GM19025 (cell line): ENCODE data around the gene CGB2.
"Not testable (repeated sequence)": the region's sequence is repeated elsewhere in the genome, so short reads cannot be mapped to it uniquely, and the experiment has no call there.

ENCODE experiments used
- ATAC-seq: cut with Tn5 transposase; IDR thresholded peaks from one replicate; pipeline ENCODE4 v1.9.1; 2021; ENCODE audit warnings: mild to moderate bottlenecking, low read depth, moderate library complexity; ENCODE audit not compliant: unreplicated experiment

CGB2 gene

GRCh38 chr19:49064768-49065611 lies 33.3 kb downstream of the CGB2 start, which contains the start of gene NTF4:
NTF4 (minus strand) TSS chr19:49064818; CDS start chr19:49061997, 2,821 bp downstream.
- ATAC-seq, result no peak

DNA sequence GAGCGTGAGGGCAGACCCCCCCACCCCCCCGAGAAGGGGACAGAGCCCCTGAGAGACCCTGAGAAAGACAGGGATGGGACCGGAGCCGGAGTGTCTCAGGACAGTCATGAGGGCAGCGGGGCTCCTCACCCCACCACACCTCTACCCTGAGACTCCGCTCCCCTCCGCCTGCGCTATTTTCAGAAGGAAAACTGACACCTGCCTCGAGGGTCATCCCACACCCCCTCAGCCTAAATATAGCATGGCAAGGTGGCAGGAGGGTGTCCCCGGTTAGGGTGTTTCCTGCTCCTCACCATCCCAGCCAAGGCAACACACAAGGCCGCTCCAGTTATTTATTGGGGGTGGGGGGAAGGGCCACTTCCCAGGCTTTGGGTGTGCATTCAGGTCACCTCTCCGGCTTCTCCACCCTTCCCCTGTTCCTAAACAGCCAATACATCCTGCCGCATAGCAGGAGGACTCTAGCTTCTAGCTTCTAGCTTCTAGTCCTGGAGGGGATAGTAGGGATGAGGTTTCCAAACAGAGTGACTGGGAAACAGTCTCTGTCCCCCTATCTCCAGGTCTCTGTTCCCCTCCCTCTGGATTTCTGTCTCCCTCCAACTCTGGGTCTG lies 34.3 kb downstream of the CGB2 start:
- no peak for ATAC-seq

DNA sequence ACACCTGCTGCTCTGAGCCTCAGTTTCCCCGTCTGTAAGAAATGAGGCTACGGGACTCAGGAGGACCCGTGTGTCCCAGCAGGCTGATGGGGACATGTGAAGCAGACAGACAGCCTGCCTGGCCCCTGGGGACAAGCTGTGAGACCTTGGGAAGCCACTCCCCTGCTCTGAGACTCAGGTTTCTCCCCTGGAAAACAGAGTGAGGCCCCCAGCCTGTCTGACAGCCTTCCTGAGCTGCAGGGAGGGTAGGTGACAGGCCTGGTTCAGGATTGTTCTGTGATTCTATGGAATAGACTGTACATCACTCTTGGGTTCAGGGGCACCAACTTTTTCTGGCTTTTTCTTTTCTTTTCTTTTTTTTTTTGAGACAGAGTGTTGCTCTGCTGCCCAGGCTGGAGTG lies 35.9 kb downstream of the CGB2 start:
- ATAC-seq, result no peak

GRCh38 chr19:49069026-49069425 lies 37.3 kb downstream of the CGB2 start:
- ATAC-seq, result no peak

GRCh38 chr19:49070416-49070815 lies 38.7 kb downstream of the CGB2 start:
- ATAC-seq, result no peak

DNA sequence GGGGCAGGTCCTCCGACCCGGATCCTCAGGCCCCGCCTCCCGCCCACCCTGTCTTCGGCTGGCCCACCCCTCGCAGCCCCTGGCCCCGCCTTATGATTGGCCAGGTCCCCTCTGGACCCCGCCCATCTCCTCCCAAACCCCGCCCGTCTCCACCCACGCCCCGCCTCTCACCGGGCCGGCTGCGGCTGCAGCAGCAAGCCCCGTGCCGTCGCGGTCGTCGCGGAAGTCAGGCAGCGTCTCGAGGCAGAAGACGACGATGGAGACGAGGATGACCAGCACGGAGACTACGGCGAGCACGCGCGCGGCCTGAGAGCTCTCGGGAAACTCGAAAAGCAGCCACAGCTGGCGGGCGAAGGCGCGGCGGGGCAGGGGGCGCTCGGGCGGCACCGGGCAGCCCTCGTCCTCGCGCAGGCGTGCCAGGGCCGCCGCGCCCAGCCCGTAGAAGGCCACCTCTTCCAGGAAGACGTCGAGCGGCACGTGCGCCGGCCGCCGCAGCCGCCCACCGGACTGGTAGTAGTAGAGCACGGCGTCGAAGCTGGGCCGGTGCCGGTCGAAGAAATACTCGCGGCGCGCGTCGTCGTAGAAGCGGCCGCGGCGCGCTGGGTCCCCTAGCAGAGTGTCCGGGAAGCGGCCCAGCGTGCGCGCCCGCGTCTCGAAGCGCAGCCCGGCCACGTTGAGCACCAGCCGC lies 40.3 kb downstream of the CGB2 start:
- no peak for ATAC-seq

DNA sequence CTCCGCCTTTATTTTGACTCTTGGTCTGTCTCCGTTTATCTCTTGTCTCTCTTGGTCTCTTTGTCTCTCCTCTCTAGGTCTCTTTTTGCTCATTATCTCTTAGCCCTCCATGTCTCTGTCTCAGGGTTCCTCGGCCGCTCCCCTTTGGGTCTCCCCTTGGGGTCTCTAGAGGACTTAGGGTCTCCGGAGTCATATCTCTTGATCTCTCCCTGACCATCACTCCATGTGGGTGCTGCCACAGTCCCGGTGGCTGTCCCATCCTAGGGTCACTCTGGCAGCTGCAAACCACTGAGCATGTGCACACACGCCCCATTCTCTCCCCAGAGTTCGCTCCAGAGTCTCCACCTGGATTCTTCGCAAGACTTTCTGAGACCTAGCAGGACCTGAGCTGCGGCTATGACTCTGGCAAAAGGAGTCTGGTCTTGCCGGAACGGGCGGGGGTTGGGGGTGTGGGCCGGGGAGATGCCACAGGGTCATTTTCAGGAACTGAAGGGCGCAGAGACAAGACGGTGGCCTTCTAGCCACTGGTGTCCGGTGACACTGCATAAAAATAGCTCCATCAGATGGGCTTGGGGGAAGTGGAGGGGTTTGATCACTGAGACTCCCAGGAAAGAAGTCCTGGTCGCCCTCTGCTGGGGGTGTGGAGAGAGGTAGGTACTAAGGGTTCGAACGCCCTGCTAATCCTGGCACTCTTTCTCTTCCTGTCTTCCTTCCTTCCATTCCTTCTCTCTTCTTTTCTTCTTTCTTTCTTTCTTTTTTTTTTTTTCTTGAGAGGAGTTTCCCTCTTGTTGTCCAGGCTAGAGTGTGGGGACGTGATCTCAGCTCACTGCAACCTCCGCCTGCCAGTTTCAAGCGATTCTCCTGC lies 42.1 kb downstream of the CGB2 start:
- ATAC-seq, result no peak

DNA sequence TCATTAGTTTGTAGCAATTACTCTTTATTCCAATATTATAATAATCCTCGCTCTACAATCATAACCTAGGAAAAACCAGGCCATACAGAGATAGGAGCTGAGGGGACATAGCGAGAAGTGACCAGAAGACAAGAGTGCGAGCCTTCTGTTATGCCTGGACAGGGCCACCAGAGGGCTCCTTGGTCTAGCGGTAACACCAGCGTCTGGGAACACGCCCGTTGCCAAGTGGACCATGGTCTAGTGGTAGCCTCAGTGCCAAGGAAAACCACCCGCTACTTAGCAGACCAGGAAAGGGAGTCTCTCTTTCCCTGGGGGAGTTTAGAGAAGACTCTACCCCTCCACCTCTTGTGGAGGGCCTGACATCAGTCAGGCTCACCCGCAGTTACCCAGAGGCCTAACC lies 43.2 kb downstream of the CGB2 start:
- not testable (repeated sequence) for ATAC-seq

- no peak for ATAC-seq
Observed at GRCh38 chr19:49080392-49080791, 48.7 kb downstream of the CGB2 start.

DNA sequence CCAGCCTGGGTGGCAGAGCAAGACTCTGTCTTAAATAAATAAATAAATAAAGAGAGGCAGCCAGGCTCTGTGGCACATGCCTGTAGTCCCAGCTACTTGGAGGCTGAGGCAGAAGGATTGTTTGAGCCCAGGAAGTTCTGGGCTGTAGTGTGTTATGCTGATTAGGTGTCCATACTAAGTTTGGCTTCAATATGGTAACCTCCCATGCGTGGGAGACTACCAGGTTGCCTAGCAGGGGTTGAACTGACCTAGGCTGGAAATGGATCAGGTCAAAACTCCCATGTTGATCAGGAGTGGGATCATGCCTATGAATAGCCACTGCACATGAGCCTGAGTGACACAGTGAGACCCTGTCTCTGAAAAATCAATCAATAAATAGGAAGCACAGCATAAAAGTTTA lies 49.6 kb downstream of the CGB2 start:
- ATAC-seq, result no peak
